DOHH2 (cell line): ENCODE data around the gene SERINC5.

ENCODE experiments used
- H3F3A ChIP-seq: fragments of 200-600 bp; sonication (generic), shearing (Covaris generic); 2 replicates; pipeline ENCODE4 v1.6.0; 2016; ENCODE audit warnings: antibody characterized with exemption, mild to moderate bottlenecking; ENCODE audit not compliant: control insufficient read depth, insufficient read depth
- H3K27ac ChIP-seq: fragments of 200-600 bp; sonication (generic); 2 replicates; pipeline ENCODE4 v1.5.1; 2014; ENCODE audit warnings: low read depth, mild to moderate bottlenecking, low read length, moderate library complexity
- H3K27me3 ChIP-seq: fragments of 200-600 bp; sonication (generic); 2 replicates; pipeline ENCODE4 v1.6.1; 2014; ENCODE audit warnings: mild to moderate bottlenecking, low read length, mixed read lengths; ENCODE audit not compliant: control insufficient read depth
- H3K36me3 ChIP-seq: fragments of 200-600 bp; sonication (generic); 2 replicates; pipeline ENCODE4 v1.6.1; 2014; ENCODE audit warnings: mild to moderate bottlenecking, low read length, moderate library complexity, mixed read lengths; ENCODE audit not compliant: control insufficient read depth
- H3K4me1 ChIP-seq: fragments of 200-600 bp; sonication (generic); 2 replicates; pipeline ENCODE4 v1.6.1; 2014; ENCODE audit warnings: mild to moderate bottlenecking, low read length, mixed read lengths; ENCODE audit not compliant: control insufficient read depth
- H3K4me2 ChIP-seq: fragments of 200-600 bp; sonication (generic); 2 replicates; pipeline ENCODE4 v1.6.0; 2014; ENCODE audit warnings: mild to moderate bottlenecking, low read length, moderate library complexity
- H3K4me3 ChIP-seq: fragments of 200-600 bp; sonication (generic); 2 replicates; pipeline ENCODE4 v1.5.1; 2014; ENCODE audit warnings: mild to moderate bottlenecking, low read length, mixed read lengths
- H3K79me2 ChIP-seq: fragments of 200-600 bp; sonication (generic); 2 replicates; pipeline ENCODE4 v1.6.1; 2014; ENCODE audit warnings: mild to moderate bottlenecking, low read length, mixed read lengths; ENCODE audit not compliant: control insufficient read depth
- H3K9me2 ChIP-seq: fragments of 200-600 bp; sonication (generic); replicated peaks from 2 replicates; pipeline ENCODE4 v1.6.1; 2014; ENCODE audit warnings: mild to moderate bottlenecking, low read length, mixed read lengths; ENCODE audit not compliant: control insufficient read depth
- H3K9me3 ChIP-seq: fragments of 200-600 bp; sonication (generic); 2 replicates; pipeline ENCODE4 v1.6.1; 2014; ENCODE audit warnings: antibody characterized with exemption, low read length, mixed read lengths; ENCODE audit not compliant: control insufficient read depth, insufficient read depth
- H4K20me1 ChIP-seq: fragments of 200-600 bp; sonication (generic); 2 replicates; pipeline ENCODE4 v1.6.0; 2014; ENCODE audit warnings: low read depth, mild to moderate bottlenecking, antibody characterized with exemption, low read length, moderate library complexity; ENCODE audit not compliant: control insufficient read depth, insufficient read depth
- EZH2phosphoT487 ChIP-seq: fragments of 200-600 bp; sonication (generic); IDR thresholded peaks from 2 replicates; pipeline ENCODE4 v1.6.1; 2017; ENCODE audit warnings: borderline replicate concordance, mild to moderate bottlenecking, antibody characterized with exemption, low read length, moderate library complexity, mixed read lengths
- TF ChIP-seq, protein P1 (sequence below): fragments of 200-600 bp; sonication (generic); IDR thresholded peaks from one replicate; pipeline ENCODE4 v1.5.1; 2014; ENCODE audit warnings: antibody characterized with exemption, mild to moderate bottlenecking, low read depth, low read length; ENCODE audit not compliant: poor library complexity, severe bottlenecking

The SERINC5 gene

GRCh38 chr5:80069918-80070318 is 185.9 kb downstream of the SERINC5 start:
- H3K4me3 ChIP-seq = no peak overlapping the region
- H3K27me3 ChIP-seq = no peaks in the 10 kb centered on the region
- H3K4me1 ChIP-seq = peaks cover 17% of the 10 kb centered on the region
- H3K9me3 ChIP-seq = no peaks in the 10 kb centered on the region
- H4K20me1 ChIP-seq = no peaks in the 10 kb centered on the region
- H3K79me2 ChIP-seq = no peaks in the 10 kb centered on the region
- H3K36me3 ChIP-seq = no peaks in the 10 kb centered on the region
- TF ChIP-seq, protein P1, sequence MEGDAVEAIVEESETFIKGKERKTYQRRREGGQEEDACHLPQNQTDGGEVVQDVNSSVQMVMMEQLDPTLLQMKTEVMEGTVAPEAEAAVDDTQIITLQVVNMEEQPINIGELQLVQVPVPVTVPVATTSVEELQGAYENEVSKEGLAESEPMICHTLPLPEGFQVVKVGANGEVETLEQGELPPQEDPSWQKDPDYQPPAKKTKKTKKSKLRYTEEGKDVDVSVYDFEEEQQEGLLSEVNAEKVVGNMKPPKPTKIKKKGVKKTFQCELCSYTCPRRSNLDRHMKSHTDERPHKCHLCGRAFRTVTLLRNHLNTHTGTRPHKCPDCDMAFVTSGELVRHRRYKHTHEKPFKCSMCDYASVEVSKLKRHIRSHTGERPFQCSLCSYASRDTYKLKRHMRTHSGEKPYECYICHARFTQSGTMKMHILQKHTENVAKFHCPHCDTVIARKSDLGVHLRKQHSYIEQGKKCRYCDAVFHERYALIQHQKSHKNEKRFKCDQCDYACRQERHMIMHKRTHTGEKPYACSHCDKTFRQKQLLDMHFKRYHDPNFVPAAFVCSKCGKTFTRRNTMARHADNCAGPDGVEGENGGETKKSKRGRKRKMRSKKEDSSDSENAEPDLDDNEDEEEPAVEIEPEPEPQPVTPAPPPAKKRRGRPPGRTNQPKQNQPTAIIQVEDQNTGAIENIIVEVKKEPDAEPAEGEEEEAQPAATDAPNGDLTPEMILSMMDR = no peak
- TF ChIP-seq EZH2phosphoT487 = no peak
- H3K4me2 ChIP-seq = peak overlapping the region; percentile 44
- H3K27ac ChIP-seq = peak overlapping the region; percentile 23
- H3K9me2 ChIP-seq = no peaks in the 10 kb centered on the region
- no peaks in the 10 kb centered on the region for H3F3A ChIP-seq

DNA sequence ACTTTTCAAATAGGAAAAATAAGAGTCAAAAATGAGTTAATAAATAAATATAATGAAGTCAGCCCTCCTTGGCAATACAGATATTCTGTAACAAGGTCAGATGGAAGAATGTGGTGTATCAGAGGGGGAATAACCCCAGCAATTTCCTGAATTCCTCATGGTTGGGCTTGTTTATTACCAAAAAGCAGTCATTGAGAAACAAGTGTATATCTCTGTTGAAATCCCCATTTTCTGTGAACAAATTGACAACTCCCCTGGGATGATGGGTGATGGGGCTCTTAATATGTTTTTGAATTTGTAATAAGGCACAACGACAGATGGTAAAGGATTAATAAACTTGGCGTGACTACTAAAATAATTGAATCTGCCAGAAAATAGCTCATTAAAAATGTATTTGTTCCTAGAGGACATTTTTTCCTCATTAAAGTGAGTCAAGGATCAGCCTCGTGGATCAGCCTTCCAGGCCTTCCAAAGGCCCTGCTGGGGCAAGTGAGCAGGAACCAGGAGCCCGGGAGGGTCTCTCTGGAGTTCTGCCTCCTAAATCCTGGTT is 186.5 kb downstream of the SERINC5 start:
- H3K4me1 ChIP-seq = peaks cover 17% of the 10 kb centered on the region
- H3K4me3 ChIP-seq = no peak overlapping the region
- no peak overlapping the region; the same call in 1 of the 2 replicates for H3K4me2 ChIP-seq
- H3F3A ChIP-seq = no peaks in the 10 kb centered on the region
- no peaks in the 10 kb centered on the region for H3K79me2 ChIP-seq
- H3K9me3 ChIP-seq = no peaks in the 10 kb centered on the region
- no peak overlapping the region for H3K27ac ChIP-seq
- no peaks in the 10 kb centered on the region for H3K27me3 ChIP-seq
- no peak for TF ChIP-seq EZH2phosphoT487
- TF ChIP-seq, protein P1 = no peak
- H4K20me1 ChIP-seq = no peaks in the 10 kb centered on the region
- no peaks in the 10 kb centered on the region for H3K36me3 ChIP-seq
- no peaks in the 10 kb centered on the region for H3K9me2 ChIP-seq

- no peak overlapping the region for H3K4me2 ChIP-seq
- no peaks in the 10 kb centered on the region for H3F3A ChIP-seq
Measured at GRCh38 chr5:80068775-80069174, 187.1 kb downstream of the SERINC5 start.

More at GRCh38 chr5:80068775-80069174, 187.1 kb downstream of the SERINC5 start:
- Histone ChIP-seq H3K9me2 (no peaks in the 10 kb centered on the region), H3K36me3 (no peaks in the 10 kb centered on the region), H3K79me2 (no peaks in the 10 kb centered on the region), H3K4me1 (peaks cover 17% of the 10 kb centered on the region), H4K20me1 (no peaks in the 10 kb centered on the region), H3K27ac (no peak overlapping the region), H3K9me3 (no peaks in the 10 kb centered on the region), H3K4me3 (no peak overlapping the region), H3K27me3 (no peaks in the 10 kb centered on the region)
- TF ChIP-seq, protein P1 = no peak
- no peak for TF ChIP-seq EZH2phosphoT487
